Caco-2 (cell line): Measurements from ENCODE around the gene SIDT1. TPM values are rescaled to one million over a fixed set of nuclear protein-coding genes. Genes with fewer than 3 reads are reported as not detected.

Experiments
- BruUV-seq: library from RNA; stranded (reverse); fragments of 400-500 nt; replicated peaks from 2 replicates; lab custom pipeline; 2021; lab: Mats Ljungman, UMichigan
- CTCF ChIA-PET: fragments of 300-600 bp; sonication (Branson Sonifier 250); formaldehyde crosslinking; loops from one replicate; lab custom pipeline; 2022; ENCODE audit warnings: antibody characterized with exemption; lab: Charles Lee
- POLR2A ChIA-PET: fragments of 300-600 bp; sonication (Branson Sonifier 250); formaldehyde crosslinking; loops from one replicate; lab custom pipeline; 2022; ENCODE audit warnings: antibody characterized with exemption; lab: Charles Lee
- DNase-seq, 2 experiments: peaks; one replicate each; pipeline versions ENCODE4 v3.0.0 to v3.0.0-alpha.2; 2020 to 2022
- H3K27me3 ChIP-seq: replicated peaks from 2 replicates; pipeline ENCODE4 v1.6.0; 2011; ENCODE audit warnings: low read length; ENCODE audit not compliant: control insufficient read depth, insufficient read depth
- H3K36me3 ChIP-seq: 2 replicates; pipeline ENCODE4 v1.5.1; 2011; ENCODE audit warnings: low read length; ENCODE audit not compliant: control insufficient read depth, insufficient read depth
- H3K4me1 ChIP-seq: fragments of 250-450 bp; sonication (Bioruptor Pico); 2 replicates; pipeline ENCODE4 v1.5.1; 2020; ENCODE audit warnings: mild to moderate bottlenecking
- H3K4me3 ChIP-seq: 2 replicates; pipeline ENCODE4 v1.5.1; 2011; ENCODE audit warnings: low read depth, mild to moderate bottlenecking, control low read depth, low read length
- H3K9me3 ChIP-seq: fragments of 250-450 bp; sonication (Bioruptor Pico); 2 replicates; pipeline ENCODE4 v1.5.1; 2020; ENCODE audit warnings: mild to moderate bottlenecking, moderate library complexity
- H3K27ac Mint-ChIP-seq: one replicate; pipeline ENCODE4 v1.8.0; 2022; ENCODE audit warnings: mixed read lengths; ENCODE audit not compliant: unreplicated experiment
- H3K27me3 Mint-ChIP-seq: one replicate; pipeline ENCODE4 v1.8.0; 2022; ENCODE audit warnings: mixed read lengths; ENCODE audit not compliant: insufficient read depth, unreplicated experiment
- H3K36me3 Mint-ChIP-seq: one replicate; pipeline ENCODE4 v1.8.0; 2022; ENCODE audit warnings: mild to moderate bottlenecking, mixed read lengths; ENCODE audit not compliant: insufficient read depth, unreplicated experiment
- H3K4me1 Mint-ChIP-seq: one replicate; pipeline ENCODE4 v1.8.0; 2022; ENCODE audit warnings: low read depth, mixed read lengths; ENCODE audit not compliant: unreplicated experiment
- H3K4me3 Mint-ChIP-seq: one replicate; pipeline ENCODE4 v1.8.0; 2022; ENCODE audit warnings: mild to moderate bottlenecking, moderate library complexity, mixed read lengths; ENCODE audit not compliant: unreplicated experiment
- H3K9me3 Mint-ChIP-seq: one replicate; pipeline ENCODE4 v1.8.0; 2022; ENCODE audit warnings: mixed read lengths; ENCODE audit not compliant: unreplicated experiment
- CTCF ChIP-seq, 2 experiments: fragments of 200-600 bp in 1 of 2; IDR thresholded peaks; 1 replicate in 1 of 2; 2 replicates in 1 of 2; pipeline versions ENCODE4 v1.5.1 to v1.8.0; 2011 to 2022; ENCODE audit warnings: antibody characterized with exemption in 1 of 2, control low read depth in 1 of 2, inconsistent platforms in 1 of 2, low read depth in 1 of 2, low read length in 1 of 2, mild to moderate bottlenecking in 1 of 2, moderate library complexity in 1 of 2; ENCODE audit not compliant: insufficient read depth in 1 of 2, severe bottlenecking in 1 of 2, unreplicated experiment in 1 of 2
- intact Hi-C: fragments of 100-400 bp; cut with micrococcal nuclease; formaldehyde crosslinking; loops from one replicate; pipeline ENCODE4 v1.10.0; 2022; ENCODE audit not compliant: unreplicated experiment
- total RNA-seq: library from RNA; stranded (reverse); gene quantifications from 2 replicates; pipeline ENCODE4 v1.2.3, GENCODE V29; 2022

SIDT1 gene
- total RNA-seq, 1 experiment from 2014 or later = 0.84 TPM

GRCh38 chr3:113602256-113602655 is 69.9 kb downstream of the SIDT1 start:
- TF ChIP-seq CTCF (IDR thresholded peaks at IDR 0.05; ENCODE audit: insufficient read depth in 1 of 2, low read depth in 1 of 2, low read length in 1 of 2, severe bottlenecking in 1 of 2, unreplicated experiment in 1 of 2) = no peak
- BruUV-seq = no TSS peak
- Mint-ChIP-seq H3K27ac (no peak overlapping the region), H3K36me3 (no peaks in the 10 kb centered on the region), H3K27me3 (peaks cover 3% of the 10 kb centered on the region), H3K9me3 (no peaks in the 10 kb centered on the region), H3K4me3 (no peak overlapping the region), H3K4me1 (no peaks in the 10 kb centered on the region)
- intact Hi-C loops = no loop called here
- CTCF ChIA-PET = interaction anchor here (0.5 kb wide), 1 partner anchor 20 kb away, joined by 9 read pairs; no protein-coding TSS in a partner anchor
- H3K9me3 ChIP-seq = no peaks in the 10 kb centered on the region
- no peaks in the 10 kb centered on the region for H3K4me1 ChIP-seq
- no peaks in the 10 kb centered on the region for H3K27me3 ChIP-seq
- DNase-seq = no peak
- H3K4me3 ChIP-seq = no peak overlapping the region
- POLR2A ChIA-PET = no interaction called here
- H3K36me3 ChIP-seq = no peaks in the 10 kb centered on the region

- peaks cover 3% of the 10 kb centered on the region for H3K27me3 Mint-ChIP-seq
- H3K9me3 Mint-ChIP-seq = no peaks in the 10 kb centered on the region
- H3K36me3 Mint-ChIP-seq = no peaks in the 10 kb centered on the region
- H3K36me3 ChIP-seq = no peaks in the 10 kb centered on the region
- H3K27ac Mint-ChIP-seq = no peak overlapping the region
- H3K4me3 ChIP-seq = no peak overlapping the region
- no peaks in the 10 kb centered on the region for H3K27me3 ChIP-seq
- BruUV-seq = no TSS peak
- no peaks in the 10 kb centered on the region for H3K9me3 ChIP-seq
- H3K4me1 Mint-ChIP-seq = no peaks in the 10 kb centered on the region
- no peak for DNase-seq
- POLR2A ChIA-PET = no interaction called here
- CTCF ChIA-PET = interaction anchor here (0.5 kb wide), 1 partner anchor 19 kb away, joined by 9 read pairs; no protein-coding TSS in a partner anchor
- H3K4me3 Mint-ChIP-seq = no peak overlapping the region
- no peak for TF ChIP-seq CTCF (IDR thresholded peaks at IDR 0.05; ENCODE audit: insufficient read depth in 1 of 2, low read depth in 1 of 2, low read length in 1 of 2, severe bottlenecking in 1 of 2, unreplicated experiment in 1 of 2)
- H3K4me1 ChIP-seq = no peaks in the 10 kb centered on the region
- intact Hi-C loops = no loop called here
Measured at GRCh38 chr3:113602836-113603235, 70.5 kb downstream of the SIDT1 start.

GRCh38 chr3:113606539-113607218 is 74.3 kb downstream of the SIDT1 start:
- no peak overlapping the region for H3K4me3 Mint-ChIP-seq
- Histone ChIP-seq H3K27me3 (no peaks in the 10 kb centered on the region), H3K4me3 (no peak overlapping the region), H3K4me1 (no peaks in the 10 kb centered on the region), H3K9me3 (no peaks in the 10 kb centered on the region), H3K36me3 (no peaks in the 10 kb centered on the region)
- no peaks in the 10 kb centered on the region for H3K9me3 Mint-ChIP-seq
- H3K36me3 Mint-ChIP-seq = no peaks in the 10 kb centered on the region
- H3K27me3 Mint-ChIP-seq = peaks cover 2% of the 10 kb centered on the region
- intact Hi-C loops = no loop called here
- no peaks in the 10 kb centered on the region for H3K4me1 Mint-ChIP-seq
- no peak overlapping the region for H3K27ac Mint-ChIP-seq
- TF ChIP-seq CTCF (IDR thresholded peaks at IDR 0.05; ENCODE audit: insufficient read depth in 1 of 2, low read depth in 1 of 2, low read length in 1 of 2, severe bottlenecking in 1 of 2, unreplicated experiment in 1 of 2) = no peak
- ChIA-PET POLR2A (no interaction called here), CTCF (no interaction called here)
- BruUV-seq = no TSS peak
- no peak for DNase-seq
